Upper lobe of left lung (tissue), 4 donors: Measurements from ENCODE around the gene STT3B.

Experiments
- CTCF ChIP-seq, 6 experiments: fragments of 450-650 bp in 4 of 6; fragments of 200-600 bp in 2 of 6; sonication (generic) in 2 of 6; IDR thresholded peaks; one replicate each; pipeline ENCODE4 v1.5.1; 2016 to 2019; ENCODE audit warnings: antibody characterized with exemption in 6 of 6
- EP300 ChIP-seq, 4 donors: sonication (generic); formaldehyde crosslinking; IDR thresholded peaks; one replicate each; pipeline ENCODE4 v1.5.1; 2017; ENCODE audit warnings: antibody characterized with exemption in 4 of 4, control low read depth in 2 of 4
- POLR2A ChIP-seq, 4 donors: fragments of 450-650 bp; IDR thresholded peaks; one replicate each; pipeline ENCODE4 v1.5.1; 2016 to 2017; ENCODE audit warnings: antibody characterized with exemption in 4 of 4, mild to moderate bottlenecking in 2 of 4
- POLR2AphosphoS5 ChIP-seq, 2 donors: sonication (generic); formaldehyde crosslinking; IDR thresholded peaks; one replicate each; pipeline ENCODE4 v1.5.1; 2017; ENCODE audit warnings: antibody characterized with exemption in 2 of 2

GRCh38 chr3:31553258-31553657, 20.5 kb downstream of the STT3B start:
- TF ChIP-seq CTCF (IDR thresholded peaks at IDR 0.05): no peak
- no peak for TF ChIP-seq POLR2A (IDR thresholded peaks at IDR 0.05)
- TF ChIP-seq EP300 (IDR thresholded peaks at IDR 0.05): no peak
- TF ChIP-seq POLR2AphosphoS5 (IDR thresholded peaks at IDR 0.05): no peak
